Endothelial cell of umbilical vein (primary cell): ENCODE data around the gene UQCC2. TPM values are rescaled to one million over a fixed set of nuclear protein-coding genes. Genes with fewer than 3 reads are reported as not detected.

ENCODE experiments used
- BruUV-seq: library from RNA; stranded (reverse); fragments of 400-500 nt; replicated peaks from 2 replicates; lab custom pipeline; 2021; lab: Mats Ljungman, UMichigan
- CTCF ChIA-PET: fragments of 300-600, 350-600 bp; sonication (Branson Sonifier 250); formaldehyde crosslinking; loops from one replicate; lab custom pipeline; 2021; ENCODE audit warnings: antibody characterized with exemption, inconsistent platforms; lab: Charles Lee
- POLR2A ChIA-PET: fragments of 300-600, 350-600 bp; sonication (Branson Sonifier 250); formaldehyde crosslinking; loops from one replicate; lab custom pipeline; 2021; ENCODE audit warnings: antibody characterized with exemption, inconsistent platforms; lab: Charles Lee
- DNase-seq: peaks from one replicate; pipeline ENCODE4 v3.0.0-alpha.2; 2011; ENCODE audit warnings: low read depth, low spot score
- FAIRE-seq: peaks from 2 replicates; lab custom pipeline; 2011; peaks lifted over from hg19 to GRCh38; lab: Jason Lieb, UNC
- H2AFZ ChIP-seq: 2 replicates; pipeline ENCODE4 v1.6.0; 2012; ENCODE audit warnings: low read depth, low read length, control low read depth, inconsistent platforms
- H3K27ac ChIP-seq: 2 replicates; pipeline ENCODE4 v1.5.1; 2011; ENCODE audit warnings: low read depth, mild to moderate bottlenecking, control low read depth, low read length, moderate library complexity; ENCODE audit not compliant: insufficient read depth
- H3K27me3 ChIP-seq, 2 experiments: 2 replicates each; pipeline versions ENCODE4 v1.6.0 to v1.6.1; 2011; ENCODE audit warnings: low read length in 2 of 2, mixed read lengths in 1 of 2; ENCODE audit not compliant: control insufficient read depth in 2 of 2, insufficient read depth in 2 of 2
- H3K36me3 ChIP-seq, 2 experiments: 2 replicates in 1 of 2; 3 replicates in 1 of 2; pipeline ENCODE4 v1.5.1; 2011; ENCODE audit warnings: low read length in 2 of 2, mild to moderate bottlenecking in 1 of 2, moderate library complexity in 1 of 2; ENCODE audit not compliant: control insufficient read depth in 2 of 2, insufficient read depth in 2 of 2; ENCODE audit errors: extremely low read depth in 1 of 2
- H3K4me1 ChIP-seq: 3 replicates; pipeline ENCODE4 v1.5.1; 2011; ENCODE audit warnings: mild to moderate bottlenecking, low read length; ENCODE audit not compliant: control insufficient read depth, insufficient read depth; ENCODE audit errors: extremely low read depth
- H3K4me2 ChIP-seq: 2 replicates; pipeline ENCODE4 v1.6.1; 2011; ENCODE audit warnings: low read length, control low read depth, mixed read lengths; ENCODE audit not compliant: insufficient read depth
- H3K4me3 ChIP-seq, 3 experiments: fragments of 200-600 bp in 1 of 3; sonication (generic), shearing (Covaris generic) in 1 of 3; replicated peaks in 1 of 3; 2 replicates each; pipeline ENCODE4 v1.5.1; 2011 to 2016; ENCODE audit warnings: control low read depth in 3 of 3, low read length in 3 of 3, mild to moderate bottlenecking in 2 of 3, inconsistent platforms in 1 of 3, low read depth in 1 of 3, moderate library complexity in 1 of 3; ENCODE audit not compliant: insufficient read depth in 1 of 3
- H3K79me2 ChIP-seq: 2 replicates; pipeline ENCODE4 v1.6.0; 2012; ENCODE audit warnings: low read length, inconsistent platforms; ENCODE audit not compliant: control insufficient read depth, insufficient read depth
- H3K9ac ChIP-seq: replicated peaks from 2 replicates; pipeline ENCODE3; 2011; ENCODE audit warnings: low read length, control low read depth; ENCODE audit not compliant: insufficient read depth; ENCODE audit errors: extremely low read depth
- H3K9me1 ChIP-seq: replicated peaks from 3 replicates; pipeline ENCODE4 v1.6.0; 2011; ENCODE audit warnings: mild to moderate bottlenecking, low read length; ENCODE audit not compliant: control insufficient read depth, insufficient read depth; ENCODE audit errors: extremely low read depth
- H3K9me3 ChIP-seq: replicated peaks from 2 replicates; pipeline ENCODE4 v1.5.1; 2012; ENCODE audit warnings: low read length, inconsistent platforms; ENCODE audit not compliant: control insufficient read depth, insufficient read depth
- H4K20me1 ChIP-seq: replicated peaks from 2 replicates; pipeline ENCODE3; 2011; ENCODE audit warnings: mild to moderate bottlenecking, low read length; ENCODE audit not compliant: control insufficient read depth, insufficient read depth; ENCODE audit errors: extremely low read depth
- CTCF ChIP-seq, 2 donors: IDR thresholded peaks; 1 replicate in 1 of 2; 2 replicates in 1 of 2; pipeline ENCODE4 v1.5.1; 2011; ENCODE audit warnings: low read length in 2 of 2, mild to moderate bottlenecking in 2 of 2, moderate library complexity in 2 of 2, control low read depth in 1 of 2, inconsistent platforms in 1 of 2, low read depth in 1 of 2; ENCODE audit not compliant: insufficient read depth in 1 of 2; ENCODE audit errors: extremely low read depth in 1 of 2
- EZH2 ChIP-seq: IDR thresholded peaks from 2 replicates; pipeline ENCODE4 v1.6.1; 2012; ENCODE audit warnings: borderline replicate concordance, low read depth, mild to moderate bottlenecking, moderate library complexity, low read length, inconsistent platforms; ENCODE audit not compliant: severe bottlenecking
- FOS ChIP-seq: IDR thresholded peaks from 2 replicates; pipeline ENCODE4 v1.6.1; 2011; ENCODE audit warnings: mild to moderate bottlenecking, low read length, moderate library complexity, borderline replicate concordance; ENCODE audit not compliant: insufficient read depth
- GATA2 ChIP-seq: IDR thresholded peaks from 2 replicates; pipeline ENCODE4 v1.7.0; 2011; ENCODE audit warnings: low read depth, mild to moderate bottlenecking, moderate library complexity, mixed read lengths, low read length; ENCODE audit not compliant: insufficient read length, insufficient read depth
- JUN ChIP-seq: IDR thresholded peaks from 2 replicates; pipeline ENCODE4 v1.6.1; 2011; ENCODE audit warnings: borderline replicate concordance, low read depth; ENCODE audit not compliant: insufficient read length, insufficient read depth
- MYC ChIP-seq: IDR thresholded peaks from one replicate; pipeline ENCODE4 v1.6.1; 2011; ENCODE audit warnings: mild to moderate bottlenecking, low read depth, low read length
- POLR2A ChIP-seq: IDR thresholded peaks from 2 replicates; pipeline ENCODE4 v1.6.1; 2012; ENCODE audit warnings: low read depth, mild to moderate bottlenecking, control low read depth, low read length
- POLR2AphosphoS5 ChIP-seq: IDR thresholded peaks from 2 replicates; pipeline ENCODE4 v1.6.1; 2012; ENCODE audit warnings: low read depth, mild to moderate bottlenecking, control low read depth, low read length, moderate library complexity; ENCODE audit not compliant: insufficient read depth
- dilution Hi-C: fragments of 300-500 bp; cut with MboI; formaldehyde crosslinking; loops from one replicate; pipeline ENCODE4 v1.15.0; 2019; ENCODE audit warnings: low sequenced_read_pairs; ENCODE audit not compliant: extremely low pct_ligation_motif_present
- intact Hi-C: fragments of 100-400 bp; cut with micrococcal nuclease; formaldehyde crosslinking; loops from one replicate; pipeline ENCODE4 v1.10.0; 2022
- polyA plus RNA-seq, 4 experiments: library from polyadenylated mRNA; depleted of rRNA in 3 of 4; stranded (reverse) in 3 of 4; unstranded in 1 of 4; fragments of >200 nt; gene quantifications; 2 replicates each; pipeline versions ENCODE4 v1.2.1 to v1.2.3, GENCODE V29; 2011 to 2012; ENCODE audit warnings: missing spikeins in 1 of 4
- total RNA-seq: library from RNA; stranded (reverse); gene quantifications from 2 replicates; pipeline ENCODE4 v1.2.3, GENCODE V29; 2021
- TF ChIP-seq, protein P1 (sequence below): IDR thresholded peaks from 2 replicates; pipeline ENCODE4 v1.6.1; 2011; ENCODE audit not compliant: insufficient read depth, insufficient read length

UQCC2 gene
- total and polyA plus RNA-seq, 2 donors (not counting 3 experiments of a cell fraction or from before 2014, with no cell fraction given) = 46.3 to 95.3 TPM

- Histone ChIP-seq H3K36me3 (no peaks in the 10 kb centered on the region), H3K79me2 (no peaks in the 10 kb centered on the region), H3K9me3 (no peaks in the 10 kb centered on the region), H3K4me3 (no peak overlapping the region), H3K9me1 (no peaks in the 10 kb centered on the region), H3K9ac (no peak overlapping the region), H4K20me1 (no peaks in the 10 kb centered on the region), H3K4me1 (no peaks in the 10 kb centered on the region), H2AFZ (no peak overlapping the region), H3K27me3 (peaks cover 7 to 10% of the 10 kb centered on the region in 2 experiments), H3K4me2 (no peak overlapping the region), H3K27ac (no peak overlapping the region)
- no TSS peak for BruUV-seq
- POLR2A ChIA-PET = no interaction called here
- intact Hi-C loops = no loop called here
- TF ChIP-seq CTCF (IDR thresholded peaks at IDR 0.05; ENCODE audit: extremely low read depth in 1 of 2, insufficient read depth in 1 of 2, low read depth in 1 of 2, low read length in 2 of 2) (no peak), EZH2 (no peak), POLR2A (no peak), MYC (no peak), FOS (no peak), JUN (no peak), GATA2 (no peak), POLR2AphosphoS5 (no peak)
- TF ChIP-seq, protein P1, sequence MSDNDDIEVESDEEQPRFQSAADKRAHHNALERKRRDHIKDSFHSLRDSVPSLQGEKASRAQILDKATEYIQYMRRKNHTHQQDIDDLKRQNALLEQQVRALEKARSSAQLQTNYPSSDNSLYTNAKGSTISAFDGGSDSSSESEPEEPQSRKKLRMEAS = no peak
- CTCF ChIA-PET = interaction anchor here (1.0 kb wide), 1 partner anchor 17 kb away, joined by 3 read pairs; the partner anchor contains the start of gene UQCC2
- DNase-seq = no peak
- no peak for FAIRE-seq
- dilution Hi-C loops = no loop called here
Observed at GRCh38 chr6:33727932-33728331, 16.4 kb upstream of the UQCC2 start.
